ENCODE results near the gene C11orf98.

GRCh38 chr11:62712861-62713260 lies 47.9 kb upstream of the C11orf98 start:
- no peak for TF ChIP-seq ESRRA (CRISPR knock-in tag; IDR thresholded peaks at IDR 0.05; ENCODE audit: low read depth)
- TF ChIP-seq, protein P1, sequence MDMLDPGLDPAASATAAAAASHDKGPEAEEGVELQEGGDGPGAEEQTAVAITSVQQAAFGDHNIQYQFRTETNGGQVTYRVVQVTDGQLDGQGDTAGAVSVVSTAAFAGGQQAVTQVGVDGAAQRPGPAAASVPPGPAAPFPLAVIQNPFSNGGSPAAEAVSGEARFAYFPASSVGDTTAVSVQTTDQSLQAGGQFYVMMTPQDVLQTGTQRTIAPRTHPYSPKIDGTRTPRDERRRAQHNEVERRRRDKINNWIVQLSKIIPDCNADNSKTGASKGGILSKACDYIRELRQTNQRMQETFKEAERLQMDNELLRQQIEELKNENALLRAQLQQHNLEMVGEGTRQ (IDR thresholded peaks at IDR 0.05; ENCODE audit: low read depth, low read length): no peak
- TF ChIP-seq, protein P1 (CRISPR knock-in tag; IDR thresholded peaks at IDR 0.05; ENCODE audit: borderline replicate concordance): no peak
- TF ChIP-seq ZSCAN30 (CRISPR knock-in tag; IDR thresholded peaks at IDR 0.05): no peak
- TF ChIP-seq ZNF609 (CRISPR knock-in tag; IDR thresholded peaks at IDR 0.05; ENCODE audit: borderline replicate concordance): no peak
- TF ChIP-seq SMARCE1 (IDR thresholded peaks at IDR 0.05; ENCODE audit: borderline replicate concordance): no peak
- no peak for TF ChIP-seq SRF (IDR thresholded peaks at IDR 0.05; ENCODE audit: low read depth, low read length)
- TF ChIP-seq ZNF274 (CRISPR knock-in tag; IDR thresholded peaks at IDR 0.05): no peak
- TF ChIP-seq, protein P2, sequence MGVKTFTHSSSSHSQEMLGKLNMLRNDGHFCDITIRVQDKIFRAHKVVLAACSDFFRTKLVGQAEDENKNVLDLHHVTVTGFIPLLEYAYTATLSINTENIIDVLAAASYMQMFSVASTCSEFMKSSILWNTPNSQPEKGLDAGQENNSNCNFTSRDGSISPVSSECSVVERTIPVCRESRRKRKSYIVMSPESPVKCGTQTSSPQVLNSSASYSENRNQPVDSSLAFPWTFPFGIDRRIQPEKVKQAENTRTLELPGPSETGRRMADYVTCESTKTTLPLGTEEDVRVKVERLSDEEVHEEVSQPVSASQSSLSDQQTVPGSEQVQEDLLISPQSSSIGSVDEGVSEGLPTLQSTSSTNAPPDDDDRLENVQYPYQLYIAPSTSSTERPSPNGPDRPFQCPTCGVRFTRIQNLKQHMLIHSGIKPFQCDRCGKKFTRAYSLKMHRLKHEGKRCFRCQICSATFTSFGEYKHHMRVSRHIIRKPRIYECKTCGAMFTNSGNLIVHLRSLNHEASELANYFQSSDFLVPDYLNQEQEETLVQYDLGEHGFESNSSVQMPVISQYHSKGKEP (CRISPR knock-in tag; IDR thresholded peaks at IDR 0.05): no peak
- TF ChIP-seq ZNF430 (CRISPR knock-in tag; IDR thresholded peaks at IDR 0.05): no peak
- TF ChIP-seq, protein P3, sequence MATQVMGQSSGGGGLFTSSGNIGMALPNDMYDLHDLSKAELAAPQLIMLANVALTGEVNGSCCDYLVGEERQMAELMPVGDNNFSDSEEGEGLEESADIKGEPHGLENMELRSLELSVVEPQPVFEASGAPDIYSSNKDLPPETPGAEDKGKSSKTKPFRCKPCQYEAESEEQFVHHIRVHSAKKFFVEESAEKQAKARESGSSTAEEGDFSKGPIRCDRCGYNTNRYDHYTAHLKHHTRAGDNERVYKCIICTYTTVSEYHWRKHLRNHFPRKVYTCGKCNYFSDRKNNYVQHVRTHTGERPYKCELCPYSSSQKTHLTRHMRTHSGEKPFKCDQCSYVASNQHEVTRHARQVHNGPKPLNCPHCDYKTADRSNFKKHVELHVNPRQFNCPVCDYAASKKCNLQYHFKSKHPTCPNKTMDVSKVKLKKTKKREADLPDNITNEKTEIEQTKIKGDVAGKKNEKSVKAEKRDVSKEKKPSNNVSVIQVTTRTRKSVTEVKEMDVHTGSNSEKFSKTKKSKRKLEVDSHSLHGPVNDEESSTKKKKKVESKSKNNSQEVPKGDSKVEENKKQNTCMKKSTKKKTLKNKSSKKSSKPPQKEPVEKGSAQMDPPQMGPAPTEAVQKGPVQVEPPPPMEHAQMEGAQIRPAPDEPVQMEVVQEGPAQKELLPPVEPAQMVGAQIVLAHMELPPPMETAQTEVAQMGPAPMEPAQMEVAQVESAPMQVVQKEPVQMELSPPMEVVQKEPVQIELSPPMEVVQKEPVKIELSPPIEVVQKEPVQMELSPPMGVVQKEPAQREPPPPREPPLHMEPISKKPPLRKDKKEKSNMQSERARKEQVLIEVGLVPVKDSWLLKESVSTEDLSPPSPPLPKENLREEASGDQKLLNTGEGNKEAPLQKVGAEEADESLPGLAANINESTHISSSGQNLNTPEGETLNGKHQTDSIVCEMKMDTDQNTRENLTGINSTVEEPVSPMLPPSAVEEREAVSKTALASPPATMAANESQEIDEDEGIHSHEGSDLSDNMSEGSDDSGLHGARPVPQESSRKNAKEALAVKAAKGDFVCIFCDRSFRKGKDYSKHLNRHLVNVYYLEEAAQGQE (IDR thresholded peaks at IDR 0.05; ENCODE audit: borderline replicate concordance in 1 of 2, low read depth in 1 of 2, low read length in 2 of 2): no peak
- no peak for TF ChIP-seq ZBTB7A (CRISPR knock-in tag; IDR thresholded peaks at IDR 0.05)
- TF ChIP-seq CHD2 (IDR thresholded peaks at IDR 0.05; ENCODE audit: low read depth, low read length): no peak
- TF ChIP-seq GATAD1 (CRISPR knock-in tag; IDR thresholded peaks at IDR 0.05): no peak
- no peak for TF ChIP-seq CEBPB (IDR thresholded peaks at IDR 0.05; ENCODE audit: borderline replicate concordance, low read depth, low read length)

Measured in HepG2 (cell line).